ENCODE results near the gene ZBTB18. TPM values are rescaled to one million over a fixed set of nuclear protein-coding genes. Genes with fewer than 3 reads are reported as not detected.
A peak's percentile ranks its signal among the peaks of the same experiment; 100 is the strongest.

The ZBTB18 gene
- 10 to 100 TPM in 3 of 4 donors, 1 to 10 TPM in 1; 6.7 to 14.7 (median 11.8) TPM for total RNA-seq

DNA sequence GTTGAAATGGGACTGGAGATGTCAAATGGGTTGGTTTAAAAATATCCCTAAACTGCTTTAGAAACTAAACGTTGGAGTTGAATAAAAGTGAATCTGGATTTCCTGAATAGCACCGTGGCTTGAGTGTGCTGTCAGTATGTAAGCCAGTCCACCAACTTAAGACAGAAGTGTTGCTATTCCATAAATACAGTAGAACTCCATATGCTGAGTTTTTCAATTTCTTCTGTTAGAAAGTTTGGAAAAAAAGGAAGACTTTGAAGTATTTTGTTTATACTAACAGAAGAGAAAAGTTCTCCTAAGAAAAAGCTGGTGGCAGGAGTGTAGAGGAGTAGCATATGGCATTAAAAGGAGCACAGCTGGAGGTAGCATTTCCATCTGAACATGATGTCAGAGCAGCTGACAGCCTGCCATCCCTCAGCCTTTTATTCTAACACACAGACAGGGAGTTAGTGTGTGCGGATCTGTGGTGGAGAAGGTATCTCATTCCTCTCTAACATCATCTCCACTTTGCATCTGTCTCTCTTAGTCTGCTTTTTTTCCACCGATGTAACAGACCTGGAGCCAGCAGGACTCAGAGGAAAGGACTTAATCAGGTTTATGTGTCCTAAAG, at the start of gene ZBTB18:
TSS of gene ZBTB18 (plus strand) at position 449 of the 610 bp plus-strand sequence. CDS start at position 598, 149 bp downstream.
- DNase-seq (ENCODE audit: low spot score in 2 of 2): no peak
- 25% methylated on average over 4 of the region's 4 CpGs for WGBS

GRCh38 chr1:244002721-244003120, 48.4 kb upstream of the ZBTB18 start:
- Histone ChIP-seq H3K27ac (no peak overlapping the region), H3K27me3 (no peaks in the 10 kb centered on the region), H3K4me3 (no peak overlapping the region), H3K36me3 (no peaks in the 10 kb centered on the region), H3K9me3 (no peaks in the 10 kb centered on the region), H3K4me1 (no peaks in the 10 kb centered on the region)
- TF ChIP-seq CTCF (IDR thresholded peaks at IDR 0.05) (no peak), POLR2A (IDR thresholded peaks at IDR 0.05) (no peak), POLR2AphosphoS5 (IDR thresholded peaks at IDR 0.05) (no peak), EP300 (IDR thresholded peaks at IDR 0.05) (no peak)
- 53% methylated on average over 3 of the region's 3 CpGs for WGBS
- no peak for DNase-seq (ENCODE audit: low spot score in 2 of 2)

More for the DNA sequence above, at the start of gene ZBTB18:
- no peaks in the 10 kb centered on the region for H3K9me3 ChIP-seq
- H3K27me3 ChIP-seq: no peaks in the 10 kb centered on the region
- peak within 1 kb of the TSS; percentile 75 for H3K27ac ChIP-seq
- peak within 1 kb of the TSS; percentile 86 for H3K4me3 ChIP-seq
- no peak for TF ChIP-seq CTCF (IDR thresholded peaks at IDR 0.05)
- no peak for TF ChIP-seq EP300 (IDR thresholded peaks at IDR 0.05)
- no peak for TF ChIP-seq POLR2A (IDR thresholded peaks at IDR 0.05)
- TF ChIP-seq POLR2AphosphoS5 (IDR thresholded peaks at IDR 0.05): no peak
- H3K4me1 ChIP-seq: peaks cover 38% of the 10 kb centered on the region
- peaks cover 13% of the 10 kb centered on the region for H3K36me3 ChIP-seq

DNA sequence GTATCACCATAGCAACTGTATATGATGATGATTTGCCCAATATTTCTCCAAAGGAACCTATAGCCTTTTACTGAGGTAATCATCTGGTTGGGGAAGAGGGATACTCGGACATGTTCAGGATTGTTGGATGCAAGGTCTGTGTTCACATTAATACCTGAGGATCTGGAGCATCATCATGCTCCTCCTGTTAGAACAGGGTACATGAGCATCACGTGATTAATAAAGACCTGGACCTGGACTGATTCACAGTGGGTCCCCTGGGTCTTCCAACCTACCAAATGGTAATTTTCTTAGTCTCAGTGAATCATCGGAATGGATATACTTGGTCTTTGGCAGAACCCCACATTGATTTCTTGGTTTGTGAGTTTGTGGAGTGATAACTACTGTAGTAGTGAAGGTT, 45.6 kb upstream of the ZBTB18 start:
- Histone ChIP-seq H3K9me3 (no peaks in the 10 kb centered on the region), H3K4me1 (no peaks in the 10 kb centered on the region), H3K27ac (no peak overlapping the region), H3K4me3 (no peak overlapping the region), H3K27me3 (no peaks in the 10 kb centered on the region), H3K36me3 (no peaks in the 10 kb centered on the region)
- TF ChIP-seq CTCF (IDR thresholded peaks at IDR 0.05) (no peak), POLR2A (IDR thresholded peaks at IDR 0.05) (no peak), EP300 (IDR thresholded peaks at IDR 0.05) (no peak), POLR2AphosphoS5 (IDR thresholded peaks at IDR 0.05) (no peak)
- no peak for DNase-seq (ENCODE audit: low spot score in 2 of 2)
- 91% methylated on average over 3 of the region's 3 CpGs for WGBS

DNA sequence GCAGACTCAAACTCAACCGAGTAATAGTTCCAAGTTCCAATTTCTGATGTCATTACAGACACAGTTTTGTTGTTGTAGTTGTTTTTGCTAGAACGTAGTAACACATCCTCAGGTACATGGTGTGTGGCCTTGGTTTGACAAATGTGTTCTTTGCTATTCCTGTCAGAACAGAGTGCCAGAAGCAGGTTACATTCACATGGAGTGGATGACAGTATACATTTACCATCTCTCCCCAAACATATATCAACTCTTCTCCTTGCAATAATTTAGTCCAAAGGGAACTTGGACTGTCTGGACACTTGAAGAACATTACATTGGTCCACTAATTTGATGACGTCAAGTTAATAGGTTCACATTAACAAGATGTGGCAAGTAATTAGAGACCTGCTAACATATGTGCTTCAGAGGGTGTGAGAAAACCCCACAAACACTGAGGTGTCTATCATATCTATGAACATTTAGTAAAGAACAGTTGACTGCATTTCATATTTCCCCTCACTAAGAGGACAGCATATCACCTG, 44.6 kb upstream of the ZBTB18 start:
- H3K4me1 ChIP-seq: no peaks in the 10 kb centered on the region
- TF ChIP-seq CTCF (IDR thresholded peaks at IDR 0.05): no peak
- no peak for TF ChIP-seq POLR2A (IDR thresholded peaks at IDR 0.05)
- no peak for TF ChIP-seq EP300 (IDR thresholded peaks at IDR 0.05)
- H3K9me3 ChIP-seq: no peaks in the 10 kb centered on the region
- WGBS: 57% methylated on average over 3 of the region's 3 CpGs
- H3K27ac ChIP-seq: no peak overlapping the region
- no peaks in the 10 kb centered on the region for H3K36me3 ChIP-seq
- H3K27me3 ChIP-seq: no peaks in the 10 kb centered on the region
- DNase-seq (ENCODE audit: low spot score in 2 of 2): no peak
- no peak overlapping the region for H3K4me3 ChIP-seq

DNA sequence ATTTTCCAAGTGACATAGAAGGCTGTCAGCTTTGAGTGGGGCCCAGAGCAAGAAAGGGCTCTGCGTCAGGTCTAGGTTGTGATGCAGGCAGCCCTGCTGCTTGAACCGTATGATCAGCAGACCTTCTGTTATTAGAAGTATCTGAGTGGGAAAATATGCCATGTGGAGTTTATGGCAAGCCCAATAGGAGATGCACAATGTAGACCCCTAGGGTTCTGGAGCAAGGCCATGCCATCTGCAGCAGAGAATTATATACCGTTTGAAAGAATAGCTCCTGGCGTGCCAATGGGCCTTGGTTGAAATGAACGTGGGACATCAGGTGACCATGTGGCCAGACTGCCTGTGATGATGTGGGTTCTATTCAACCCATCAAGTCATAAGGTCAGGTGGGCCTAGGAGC, 44.1 kb upstream of the ZBTB18 start:
- Histone ChIP-seq H3K9me3 (no peaks in the 10 kb centered on the region), H3K36me3 (no peaks in the 10 kb centered on the region), H3K27me3 (no peaks in the 10 kb centered on the region), H3K4me1 (peaks cover 1% of the 10 kb centered on the region), H3K4me3 (no peak overlapping the region), H3K27ac (no peak overlapping the region)
- 89% methylated on average over 5 of the region's 5 CpGs for WGBS
- TF ChIP-seq EP300 (IDR thresholded peaks at IDR 0.05) (no peak), POLR2AphosphoS5 (IDR thresholded peaks at IDR 0.05) (no peak), POLR2A (IDR thresholded peaks at IDR 0.05) (no peak), CTCF (IDR thresholded peaks at IDR 0.05) (no peak)
- DNase-seq (ENCODE audit: low spot score in 2 of 2): no peak
